ENCODE measurements around the gene MAG.
A peak's percentile ranks its signal among the peaks of the same experiment; 100 is the strongest.

The MAG gene

GRCh38 chr19:35346193-35347052 is 54.5 kb downstream of the MAG start:
- TF ChIP-seq EZH2 (IDR thresholded peaks at IDR 0.05; ENCODE audit: borderline replicate concordance, low read length) (no peak), CTCF (IDR thresholded peaks at IDR 0.05; ENCODE audit: low read length) (no peak)
- Histone ChIP-seq H3K4me1 (ENCODE audit: insufficient read depth, low read length, severe bottlenecking) (peaks cover 48% of the 10 kb centered on the region), H3K36me3 (ENCODE audit: insufficient read depth, low read length) (peaks cover 51% of the 10 kb centered on the region), H3K27me3 (ENCODE audit: insufficient read depth, low read length) (no peaks in the 10 kb centered on the region), H3K4me2 (ENCODE audit: low read length) (no peak overlapping the region; the same call in 1 of the 2 replicates), H3K9me3 (ENCODE audit: low read length) (no peaks in the 10 kb centered on the region), H3K4me3 (ENCODE audit: low read depth, low read length, poor library complexity, severe bottlenecking) (no peak overlapping the region), H3K9me2 (ENCODE audit: low read depth, low read length) (no peaks in the 10 kb centered on the region), H4K20me1 (ENCODE audit: insufficient read depth, low read length) (no peaks in the 10 kb centered on the region), H3K9ac (ENCODE audit: low read length) (no peak overlapping the region), H3K79me2 (ENCODE audit: insufficient read depth, low read length) (no peaks in the 10 kb centered on the region), H2AFZ (ENCODE audit: low read length) (no peak overlapping the region), H3K27ac (ENCODE audit: low read depth, low read length, poor library complexity, severe bottlenecking) (peak overlapping the region; percentile 68), H3F3A (ENCODE audit: insufficient read depth, low read length) (no peaks in the 10 kb centered on the region)

- Histone ChIP-seq H3F3A (ENCODE audit: insufficient read depth, low read length) (no peaks in the 10 kb centered on the region), H4K20me1 (ENCODE audit: insufficient read depth, low read length) (no peaks in the 10 kb centered on the region), H3K36me3 (ENCODE audit: insufficient read depth, low read length) (peaks cover 41% of the 10 kb centered on the region), H3K9me2 (ENCODE audit: low read depth, low read length) (no peaks in the 10 kb centered on the region), H3K9me3 (ENCODE audit: low read length) (no peaks in the 10 kb centered on the region), H3K9ac (ENCODE audit: low read length) (no peak within 1 kb of the TSS), H3K4me3 (ENCODE audit: low read depth, low read length, poor library complexity, severe bottlenecking) (no peak within 1 kb of the TSS), H3K27ac (ENCODE audit: low read depth, low read length, poor library complexity, severe bottlenecking) (peak within 1 kb of the TSS; percentile 68), H3K79me2 (ENCODE audit: insufficient read depth, low read length) (no peaks in the 10 kb centered on the region), H3K4me2 (ENCODE audit: low read length) (no peak within 1 kb of the TSS; the same call in 1 of the 2 replicates), H3K4me1 (ENCODE audit: insufficient read depth, low read length, severe bottlenecking) (peaks cover 48% of the 10 kb centered on the region), H2AFZ (ENCODE audit: low read length) (no peak within 1 kb of the TSS), H3K27me3 (ENCODE audit: insufficient read depth, low read length) (no peaks in the 10 kb centered on the region)
- TF ChIP-seq CTCF (IDR thresholded peaks at IDR 0.05; ENCODE audit: low read length) = no peak
- no peak for TF ChIP-seq EZH2 (IDR thresholded peaks at IDR 0.05; ENCODE audit: borderline replicate concordance, low read length)
These were observed 55.4 kb downstream of the MAG start, which contains the start of gene FFAR1 for GRCh38 chr19:35347171-35347929. FFAR1 (plus strand) TSS chr19:35347902; CDS start chr19:35351552, 3,650 bp downstream.

GRCh38 chr19:35347930-35348298 is 56.0 kb downstream of the MAG start:
- Histone ChIP-seq H3K27ac (ENCODE audit: low read depth, low read length, poor library complexity, severe bottlenecking) (peak overlapping the region; percentile 1), H3K79me2 (ENCODE audit: insufficient read depth, low read length) (no peaks in the 10 kb centered on the region), H3K4me2 (ENCODE audit: low read length) (no peak overlapping the region), H3F3A (ENCODE audit: insufficient read depth, low read length) (no peaks in the 10 kb centered on the region), H3K4me1 (ENCODE audit: insufficient read depth, low read length, severe bottlenecking) (peaks cover 48% of the 10 kb centered on the region), H3K9ac (ENCODE audit: low read length) (no peak overlapping the region), H2AFZ (ENCODE audit: low read length) (no peak overlapping the region), H4K20me1 (ENCODE audit: insufficient read depth, low read length) (no peaks in the 10 kb centered on the region), H3K36me3 (ENCODE audit: insufficient read depth, low read length) (peaks cover 38% of the 10 kb centered on the region), H3K9me3 (ENCODE audit: low read length) (no peaks in the 10 kb centered on the region), H3K9me2 (ENCODE audit: low read depth, low read length) (no peaks in the 10 kb centered on the region), H3K27me3 (ENCODE audit: insufficient read depth, low read length) (no peaks in the 10 kb centered on the region), H3K4me3 (ENCODE audit: low read depth, low read length, poor library complexity, severe bottlenecking) (no peak overlapping the region)
- no peak for TF ChIP-seq CTCF (IDR thresholded peaks at IDR 0.05; ENCODE audit: low read length)
- TF ChIP-seq EZH2 (IDR thresholded peaks at IDR 0.05; ENCODE audit: borderline replicate concordance, low read length) = no peak

All from OCI-LY1 (cell line).